ENCODE data around the gene CCDC92B.

Gene CCDC92B

GRCh38 chr17:2735896-2736295 lies 13.6 kb downstream of the CCDC92B start:
- no peak overlapping the region for H3K9ac ChIP-seq (ENCODE audit: low read length)
- no peaks in the 10 kb centered on the region for H3K36me3 ChIP-seq (ENCODE audit: insufficient read depth, low read length)
- H3K9me3 ChIP-seq (ENCODE audit: low read length) = no peaks in the 10 kb centered on the region
- H2AFZ ChIP-seq (ENCODE audit: low read length) = no peak overlapping the region
- H3K4me2 ChIP-seq (ENCODE audit: low read length) = no peak overlapping the region
- no peaks in the 10 kb centered on the region for H3F3A ChIP-seq (ENCODE audit: insufficient read depth, low read length)
- no peaks in the 10 kb centered on the region for H3K4me1 ChIP-seq (ENCODE audit: insufficient read depth, low read length, severe bottlenecking)
- H3K27ac ChIP-seq (ENCODE audit: low read depth, low read length, poor library complexity, severe bottlenecking) = no peak overlapping the region
- no peaks in the 10 kb centered on the region for H3K9me2 ChIP-seq (ENCODE audit: low read depth, low read length)
- H3K27me3 ChIP-seq (ENCODE audit: insufficient read depth, low read length) = no peaks in the 10 kb centered on the region
- TF ChIP-seq EZH2 (IDR thresholded peaks at IDR 0.05; ENCODE audit: borderline replicate concordance, low read length) (no peak), CTCF (IDR thresholded peaks at IDR 0.05; ENCODE audit: low read length) (no peak)
- H3K4me3 ChIP-seq (ENCODE audit: low read depth, low read length, poor library complexity, severe bottlenecking) = no peak overlapping the region
- H4K20me1 ChIP-seq (ENCODE audit: insufficient read depth, low read length) = no peaks in the 10 kb centered on the region
- no peaks in the 10 kb centered on the region for H3K79me2 ChIP-seq (ENCODE audit: insufficient read depth, low read length)

- Histone ChIP-seq H3K9ac (ENCODE audit: low read length) (no peak overlapping the region), H3K4me2 (ENCODE audit: low read length) (no peak overlapping the region), H3K27me3 (ENCODE audit: insufficient read depth, low read length) (0 out of 2 replicates have a peak, but pooled peaks cover 2% of the 10 kb centered on the region), H4K20me1 (ENCODE audit: insufficient read depth, low read length) (no peaks in the 10 kb centered on the region), H3K9me2 (ENCODE audit: low read depth, low read length) (no peaks in the 10 kb centered on the region), H3K36me3 (ENCODE audit: insufficient read depth, low read length) (no peaks in the 10 kb centered on the region), H2AFZ (ENCODE audit: low read length) (no peak overlapping the region), H3K9me3 (ENCODE audit: low read length) (no peaks in the 10 kb centered on the region), H3K4me3 (ENCODE audit: low read depth, low read length, poor library complexity, severe bottlenecking) (no peak overlapping the region), H3F3A (ENCODE audit: insufficient read depth, low read length) (no peaks in the 10 kb centered on the region), H3K79me2 (ENCODE audit: insufficient read depth, low read length) (no peaks in the 10 kb centered on the region), H3K27ac (ENCODE audit: low read depth, low read length, poor library complexity, severe bottlenecking) (no peak overlapping the region), H3K4me1 (ENCODE audit: insufficient read depth, low read length, severe bottlenecking) (no peaks in the 10 kb centered on the region)
- no peak for TF ChIP-seq CTCF (IDR thresholded peaks at IDR 0.05; ENCODE audit: low read length)
- TF ChIP-seq EZH2 (IDR thresholded peaks at IDR 0.05; ENCODE audit: borderline replicate concordance, low read length) = no peak
Measured at GRCh38 chr17:2734939-2735338, 14.5 kb downstream of the CCDC92B start.

- no peaks in the 10 kb centered on the region for H4K20me1 ChIP-seq (ENCODE audit: insufficient read depth, low read length)
- H3K27ac ChIP-seq (ENCODE audit: low read depth, low read length, poor library complexity, severe bottlenecking) = no peak overlapping the region
- no peaks in the 10 kb centered on the region for H3K4me1 ChIP-seq (ENCODE audit: insufficient read depth, low read length, severe bottlenecking)
- H3K79me2 ChIP-seq (ENCODE audit: insufficient read depth, low read length) = no peaks in the 10 kb centered on the region
- H3K27me3 ChIP-seq (ENCODE audit: insufficient read depth, low read length) = 0 out of 2 replicates have a peak, but pooled peaks cover 6% of the 10 kb centered on the region
- H2AFZ ChIP-seq (ENCODE audit: low read length) = no peak overlapping the region
- no peaks in the 10 kb centered on the region for H3K9me3 ChIP-seq (ENCODE audit: low read length)
- TF ChIP-seq CTCF (IDR thresholded peaks at IDR 0.05; ENCODE audit: low read length) = no peak
- TF ChIP-seq EZH2 (IDR thresholded peaks at IDR 0.05; ENCODE audit: borderline replicate concordance, low read length) = no peak
- H3K9me2 ChIP-seq (ENCODE audit: low read depth, low read length) = no peaks in the 10 kb centered on the region
- H3K4me3 ChIP-seq (ENCODE audit: low read depth, low read length, poor library complexity, severe bottlenecking) = no peak overlapping the region
- no peaks in the 10 kb centered on the region for H3F3A ChIP-seq (ENCODE audit: insufficient read depth, low read length)
- no peak overlapping the region for H3K9ac ChIP-seq (ENCODE audit: low read length)
- no peak overlapping the region for H3K4me2 ChIP-seq (ENCODE audit: low read length)
- no peaks in the 10 kb centered on the region for H3K36me3 ChIP-seq (ENCODE audit: insufficient read depth, low read length)
Measured at GRCh38 chr17:2731807-2732206, 17.6 kb downstream of the CCDC92B start.
